GM10266 (cell line): ENCODE data around the gene ZNF236.

Source experiments
- DNase-seq: peaks from one replicate; pipeline ENCODE4 v3.0.0; 2012; ENCODE audit errors: extremely low spot score
- TF ChIP-seq, protein P1 (sequence below): IDR thresholded peaks from 2 replicates; pipeline ENCODE4 v1.5.1; 2012; ENCODE audit warnings: mild to moderate bottlenecking, low read depth; ENCODE audit not compliant: control insufficient read depth, insufficient read depth; ENCODE audit errors: missing control alignments

Gene ZNF236

DNA sequence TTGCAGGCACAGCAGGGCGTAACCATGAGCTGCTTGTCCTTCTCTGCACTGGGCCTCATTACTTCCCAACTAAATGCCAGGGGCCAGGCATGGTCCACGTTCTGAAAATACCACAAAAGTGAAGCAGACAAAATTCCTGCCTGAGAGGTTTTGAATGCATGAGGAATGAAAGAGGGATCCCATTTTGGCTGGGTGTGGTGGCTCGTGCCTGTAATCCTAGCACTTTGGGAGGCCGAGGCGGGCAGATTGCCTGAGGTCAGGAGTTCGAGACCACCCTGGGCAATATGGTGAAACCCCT lies 170.7 kb downstream of the ZNF236 start:
- TF ChIP-seq, protein P1, sequence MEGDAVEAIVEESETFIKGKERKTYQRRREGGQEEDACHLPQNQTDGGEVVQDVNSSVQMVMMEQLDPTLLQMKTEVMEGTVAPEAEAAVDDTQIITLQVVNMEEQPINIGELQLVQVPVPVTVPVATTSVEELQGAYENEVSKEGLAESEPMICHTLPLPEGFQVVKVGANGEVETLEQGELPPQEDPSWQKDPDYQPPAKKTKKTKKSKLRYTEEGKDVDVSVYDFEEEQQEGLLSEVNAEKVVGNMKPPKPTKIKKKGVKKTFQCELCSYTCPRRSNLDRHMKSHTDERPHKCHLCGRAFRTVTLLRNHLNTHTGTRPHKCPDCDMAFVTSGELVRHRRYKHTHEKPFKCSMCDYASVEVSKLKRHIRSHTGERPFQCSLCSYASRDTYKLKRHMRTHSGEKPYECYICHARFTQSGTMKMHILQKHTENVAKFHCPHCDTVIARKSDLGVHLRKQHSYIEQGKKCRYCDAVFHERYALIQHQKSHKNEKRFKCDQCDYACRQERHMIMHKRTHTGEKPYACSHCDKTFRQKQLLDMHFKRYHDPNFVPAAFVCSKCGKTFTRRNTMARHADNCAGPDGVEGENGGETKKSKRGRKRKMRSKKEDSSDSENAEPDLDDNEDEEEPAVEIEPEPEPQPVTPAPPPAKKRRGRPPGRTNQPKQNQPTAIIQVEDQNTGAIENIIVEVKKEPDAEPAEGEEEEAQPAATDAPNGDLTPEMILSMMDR = no peak
- DNase-seq = no peak

DNA sequence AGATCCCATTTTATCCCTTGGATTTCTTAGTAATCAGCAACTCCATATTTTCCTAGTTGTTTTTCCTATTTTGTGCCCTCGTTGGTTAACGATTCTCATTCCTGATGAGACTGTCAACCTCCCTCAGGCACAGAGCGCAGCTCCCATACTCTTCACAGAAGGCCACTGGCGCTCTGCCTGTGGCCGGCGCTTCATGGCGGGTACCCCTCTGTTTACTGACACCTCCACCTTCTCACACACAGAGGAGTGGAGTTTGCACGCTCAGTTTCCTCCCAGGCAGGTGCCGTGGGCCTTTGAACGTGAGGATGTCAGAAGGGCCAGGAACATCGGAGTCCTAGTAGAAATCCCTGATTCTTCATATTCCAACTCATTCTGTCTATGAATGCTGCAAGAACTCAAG lies 171.2 kb downstream of the ZNF236 start:
- DNase-seq = no peak
- TF ChIP-seq, protein P1 = no peak

DNA sequence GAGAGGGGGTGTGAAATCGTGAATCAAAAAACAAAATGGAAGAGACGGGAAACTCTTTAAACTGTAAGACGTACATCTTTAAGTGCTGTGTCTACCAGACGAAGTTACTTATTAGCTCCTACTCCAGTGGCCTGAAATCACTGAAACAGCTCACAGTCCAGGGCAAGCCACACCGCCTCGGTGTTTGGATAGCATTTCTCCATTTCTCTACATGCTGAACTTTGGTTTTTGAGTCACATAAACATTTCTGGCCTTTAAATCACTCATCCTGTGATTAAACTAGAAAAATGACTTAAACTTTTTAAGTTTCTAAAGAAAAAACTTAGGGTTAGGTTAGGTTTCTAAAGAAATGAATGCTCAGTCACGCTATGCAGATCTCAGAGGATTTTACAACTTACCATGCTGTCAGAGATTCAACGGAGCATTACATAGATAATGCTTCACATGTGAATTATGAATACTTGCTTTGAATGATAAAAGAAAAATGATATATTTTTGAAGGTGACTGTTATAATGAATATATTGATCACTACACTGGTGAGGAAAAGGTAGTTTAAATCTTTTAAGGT lies 171.8 kb downstream of the ZNF236 start:
- TF ChIP-seq, protein P1 = no peak
- no peak for DNase-seq

DNA sequence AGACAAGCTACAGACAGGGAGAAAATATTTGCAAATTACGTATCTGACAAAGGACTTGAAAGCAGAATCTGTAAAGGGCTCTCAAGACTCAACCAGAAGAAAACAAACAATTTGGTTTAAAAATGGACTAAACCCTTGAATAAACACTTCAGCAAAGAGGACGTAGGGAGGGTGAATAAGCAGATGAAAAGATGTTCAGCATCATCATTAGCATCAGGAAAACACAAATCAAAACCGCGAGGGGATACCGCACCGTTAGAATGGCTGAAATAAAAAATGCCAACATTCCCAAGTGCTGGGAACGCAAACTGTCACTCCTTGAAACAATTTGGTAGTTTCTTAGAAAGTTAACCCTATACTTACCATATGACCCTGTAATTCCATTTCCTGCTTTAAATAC lies 173.5 kb downstream of the ZNF236 start:
- TF ChIP-seq, protein P1 = no peak
- DNase-seq = no peak

DNA sequence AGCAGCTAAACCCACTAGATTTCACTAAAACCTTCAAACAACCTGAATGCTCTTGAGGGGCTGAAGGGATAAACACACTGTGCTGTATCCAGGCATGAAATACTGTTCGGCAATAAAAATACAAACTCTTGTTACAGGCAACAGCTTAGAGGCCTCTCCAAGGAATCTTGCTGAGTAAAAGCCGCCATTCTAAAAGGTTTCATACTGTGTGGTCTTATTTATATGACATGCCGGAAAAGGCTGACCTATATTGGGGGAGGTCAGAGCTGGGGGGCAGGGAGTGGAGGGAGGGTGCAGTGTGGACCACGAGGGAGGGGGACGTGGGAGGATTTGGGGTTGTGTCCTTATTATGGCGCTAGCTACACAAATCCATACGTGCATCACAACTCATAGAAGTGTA lies 174.1 kb downstream of the ZNF236 start:
- no peak for DNase-seq
- TF ChIP-seq, protein P1 = no peak

DNA sequence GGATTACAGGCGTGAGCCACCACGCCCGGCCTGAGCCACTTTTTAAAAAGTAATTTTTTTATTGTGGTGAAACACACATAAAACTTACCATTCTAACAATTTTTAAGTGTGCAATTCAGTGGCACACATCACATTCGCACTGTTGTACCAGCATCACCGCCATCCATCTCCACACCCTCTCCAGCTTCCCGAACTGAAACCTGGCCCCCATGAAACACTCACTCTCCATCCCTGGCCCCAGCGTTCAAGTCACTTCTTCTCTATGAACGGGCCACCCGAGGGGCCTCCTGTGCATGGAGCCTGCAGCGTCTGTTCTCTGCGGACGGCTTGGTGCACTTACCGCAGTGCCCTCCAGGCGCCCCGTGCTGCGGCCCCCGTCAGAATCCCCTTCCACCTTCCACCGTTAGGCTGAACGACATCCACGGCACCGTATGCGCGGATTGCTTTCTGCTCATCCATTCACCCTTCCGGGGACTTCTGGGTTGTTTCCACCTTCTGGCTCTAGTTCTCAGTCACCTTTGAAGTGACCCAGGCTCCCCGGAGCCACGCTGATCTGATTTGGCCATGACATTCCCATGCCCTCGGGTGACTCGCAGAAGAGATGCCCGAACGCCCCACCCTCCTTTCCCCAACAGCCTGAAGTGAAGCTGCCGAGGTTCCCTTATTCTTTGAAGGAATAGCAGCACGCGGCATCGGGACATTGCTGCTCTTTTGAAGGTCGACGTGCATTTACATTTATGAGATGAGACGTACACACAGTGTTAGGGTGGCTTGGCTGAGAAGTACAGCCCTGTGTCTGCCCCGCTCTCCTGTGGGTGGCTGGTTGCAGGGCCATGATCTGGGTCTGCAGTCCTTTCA lies 175.8 kb downstream of the ZNF236 start:
- TF ChIP-seq, protein P1 = no peak
- DNase-seq = no peak

DNA sequence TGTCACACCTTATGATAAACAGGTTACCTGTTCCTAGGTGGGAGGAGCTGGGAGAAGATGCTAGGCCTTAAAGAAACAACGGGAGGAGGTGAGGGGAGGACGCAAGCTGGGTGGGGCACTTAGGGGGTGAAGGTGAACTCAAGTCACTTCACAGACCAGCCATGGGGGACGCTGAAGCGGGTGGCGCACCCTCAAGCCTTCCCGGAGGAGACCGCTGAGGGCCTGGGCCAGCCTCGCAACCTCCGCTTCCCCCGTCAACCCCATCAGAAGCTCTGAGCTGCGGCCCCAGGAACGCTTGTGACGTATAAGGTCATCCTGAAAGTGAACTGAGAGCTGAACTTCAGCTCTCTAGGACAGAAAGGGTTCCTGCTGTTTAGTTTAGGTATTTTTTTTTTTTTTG lies 176.7 kb downstream of the ZNF236 start:
- no peak for DNase-seq
- TF ChIP-seq, protein P1 = no peak
